AG08395 (cell line): ENCODE data around the gene C9orf50.
A peak's percentile ranks its signal among the peaks of the same experiment; 100 is the strongest.

Experiments
- DNase-seq: peaks from one replicate; pipeline ENCODE4 v3.0.0; 2012; ENCODE audit warnings: mixed read lengths, low spot score

The C9orf50 gene

DNA sequence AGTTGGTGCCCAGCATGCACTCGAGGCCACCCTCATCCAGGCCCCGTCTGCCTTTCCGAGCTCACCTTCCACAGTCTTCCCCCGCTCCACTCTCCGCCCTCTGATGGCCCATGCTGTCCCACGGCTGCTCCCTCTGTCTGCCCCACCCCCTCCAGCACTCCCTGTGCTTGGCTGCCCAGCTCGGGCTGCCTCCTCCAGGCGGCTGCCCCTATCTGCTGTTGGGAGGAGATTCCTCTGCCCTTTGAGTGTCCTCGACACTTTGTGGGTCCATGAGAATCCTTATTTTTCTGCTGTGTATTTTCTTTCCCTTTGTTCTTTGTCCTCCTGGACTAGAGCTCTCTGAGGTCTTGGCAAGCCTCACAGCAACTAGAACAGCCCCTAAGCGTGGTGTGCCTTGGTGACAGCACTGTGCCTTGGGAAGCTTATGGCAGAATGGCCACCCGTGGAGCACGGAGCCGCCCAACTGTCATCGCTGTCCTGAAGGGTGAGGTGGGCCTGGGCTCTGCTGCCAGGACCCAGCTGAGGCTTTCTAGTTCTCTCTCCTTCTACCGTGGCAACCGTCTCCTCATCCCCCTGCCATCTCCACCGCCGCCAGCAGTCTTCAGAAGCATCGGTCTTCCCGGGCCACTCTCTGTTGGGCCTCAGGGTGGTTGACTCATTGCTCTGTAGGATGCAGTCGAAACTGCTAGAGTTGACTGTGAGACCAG is 10.2 kb upstream of the C9orf50 start:
- no peak for DNase-seq

DNA sequence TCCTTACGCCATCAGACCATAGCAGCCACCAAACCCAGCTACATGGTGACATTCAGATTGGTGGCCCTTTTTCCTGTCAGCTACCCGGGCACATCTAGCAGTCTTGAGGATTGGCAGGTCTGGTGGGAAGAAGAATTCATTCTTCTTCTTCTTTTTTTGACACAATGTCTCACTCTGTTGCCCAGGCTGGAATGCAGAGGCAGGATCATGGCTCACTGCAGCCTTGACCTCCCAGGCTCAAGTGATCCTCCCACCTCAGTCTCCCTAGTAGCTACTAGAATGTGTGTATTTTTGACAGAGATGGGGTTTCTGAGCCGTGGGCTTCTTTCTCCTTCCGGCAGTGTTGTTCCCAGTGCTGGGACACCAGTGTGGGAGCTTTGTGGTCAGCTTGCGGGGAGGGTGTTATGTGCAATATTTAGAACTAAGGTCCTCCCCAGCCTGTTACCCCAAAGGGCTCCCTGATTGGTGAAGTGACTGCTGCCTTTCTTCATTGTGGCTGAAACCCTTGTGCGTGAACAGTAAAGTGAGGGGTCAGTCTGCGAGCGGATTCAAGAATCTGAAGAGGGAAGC is 8.4 kb upstream of the C9orf50 start:
- DNase-seq = no peak

GRCh38 chr9:129628709-129629108 is 7.8 kb upstream of the C9orf50 start:
- no peak for DNase-seq

GRCh38 chr9:129627556-129628440 is 6.9 kb upstream of the C9orf50 start:
- DNase-seq = no peak

DNA sequence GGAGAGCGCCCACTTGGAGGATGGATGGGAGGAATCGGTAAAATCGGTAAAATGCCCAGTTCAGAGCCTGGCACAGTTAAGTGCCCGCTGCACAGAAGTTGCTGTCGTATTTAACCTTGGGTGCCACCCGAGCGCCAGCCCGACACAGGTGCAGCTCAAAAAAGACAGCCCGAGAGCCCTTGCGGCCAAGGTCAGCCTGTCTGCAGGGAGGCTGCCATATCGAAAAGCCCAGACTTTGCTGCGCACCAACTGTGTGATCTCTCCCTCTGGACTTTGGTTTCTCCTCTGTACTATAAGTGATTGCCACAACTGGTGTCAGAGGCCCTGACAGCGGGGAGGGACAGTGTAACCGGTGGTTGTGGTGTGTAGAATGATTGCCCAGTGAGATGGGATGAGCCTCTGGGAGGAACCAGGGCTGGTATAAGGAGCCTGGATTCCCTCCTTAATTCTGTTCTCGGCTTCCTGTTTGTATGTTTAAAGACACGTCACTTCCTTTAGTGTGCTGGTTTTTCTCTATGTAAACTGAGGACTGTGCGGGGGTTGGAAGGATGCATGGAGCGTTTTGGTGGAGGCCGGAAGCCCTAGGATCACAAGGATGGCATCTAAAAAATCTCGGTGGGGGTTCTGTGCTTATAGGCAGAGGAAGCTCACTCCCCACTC is 5.9 kb upstream of the C9orf50 start:
- DNase-seq = peak; percentile 64

DNA sequence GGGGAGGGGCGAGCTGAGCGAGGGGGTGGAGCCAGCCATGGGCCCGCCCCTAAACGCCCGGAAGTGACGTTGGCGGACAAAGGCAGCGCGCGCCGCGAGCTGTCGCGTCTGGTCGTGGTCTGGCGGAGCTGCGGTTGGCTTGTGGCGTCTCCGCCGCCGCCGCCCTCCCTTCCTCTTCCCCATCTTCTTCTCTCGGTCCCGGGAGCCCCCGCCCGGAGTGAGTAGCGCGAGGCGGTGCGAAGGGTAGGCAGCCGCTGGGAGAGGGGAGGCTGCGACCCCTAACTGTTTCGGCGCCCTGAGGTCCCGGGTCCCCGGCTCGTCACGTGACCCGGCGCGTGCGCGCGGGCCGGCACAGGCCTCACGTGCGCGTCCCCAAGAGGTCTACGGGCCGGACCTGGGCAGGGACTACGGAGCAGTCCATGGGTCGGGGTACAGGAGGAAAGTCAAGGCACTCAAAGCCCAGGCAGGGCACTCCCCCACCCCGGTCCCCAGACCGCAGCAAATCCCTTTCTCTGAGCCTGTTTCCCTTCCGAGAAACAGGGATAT is 5.3 kb upstream of the C9orf50 start, which contains the start of gene NTMT1:
NTMT1 (plus strand) TSS at position 85 of the 546 bp plus-strand sequence. CDS start 6,541 bp downstream, outside the sequence.
- peak; percentile 93 for DNase-seq

DNA sequence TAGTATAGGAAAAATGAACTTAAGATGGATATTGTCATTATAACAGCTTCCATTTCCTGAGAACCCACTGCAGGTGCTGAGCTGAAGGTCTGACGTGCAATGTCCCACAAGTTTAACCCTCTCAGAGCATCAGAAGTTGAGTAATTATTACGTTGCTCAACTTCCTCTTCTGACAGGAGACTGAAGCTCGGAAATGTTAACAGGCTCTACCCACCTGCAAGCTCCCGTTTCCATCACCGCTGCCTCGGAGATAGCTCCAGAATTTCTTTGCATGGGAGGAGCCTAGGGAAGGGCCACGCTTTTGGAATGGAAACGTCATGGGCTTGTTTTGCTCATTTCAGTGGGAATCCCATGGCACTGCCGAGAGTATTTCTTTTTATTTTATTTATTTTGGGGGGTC is 4.0 kb upstream of the C9orf50 start:
- no peak for DNase-seq

DNA sequence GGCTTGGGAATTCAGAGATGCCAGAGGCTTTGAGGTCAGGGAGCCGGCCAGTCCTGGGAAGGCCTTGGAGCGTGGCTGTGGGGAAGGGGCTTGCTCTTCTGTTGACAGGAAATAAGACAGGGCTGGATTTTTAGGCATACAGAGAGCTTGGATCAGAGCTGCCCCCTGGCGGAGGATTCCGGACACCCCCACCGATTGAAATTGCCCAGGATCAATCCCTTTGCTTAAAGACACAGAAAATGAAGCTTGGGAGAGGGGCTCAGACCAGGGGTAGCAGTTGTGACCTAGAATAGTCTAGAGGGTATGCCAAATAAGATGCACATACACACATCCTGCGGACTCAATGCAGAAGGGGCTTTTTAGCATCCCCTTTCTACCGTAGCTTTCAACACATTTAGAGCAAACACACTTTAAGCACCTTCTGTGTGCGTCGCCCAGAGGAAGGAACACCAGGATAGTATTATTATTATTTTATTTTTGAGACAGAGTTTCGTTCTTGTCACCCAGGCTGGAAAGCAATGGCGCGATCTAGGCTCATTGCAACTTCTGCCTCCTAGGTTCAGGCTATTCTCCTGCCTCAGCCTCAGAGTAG is 3.4 kb upstream of the C9orf50 start:
- peak; percentile 67 for DNase-seq

DNA sequence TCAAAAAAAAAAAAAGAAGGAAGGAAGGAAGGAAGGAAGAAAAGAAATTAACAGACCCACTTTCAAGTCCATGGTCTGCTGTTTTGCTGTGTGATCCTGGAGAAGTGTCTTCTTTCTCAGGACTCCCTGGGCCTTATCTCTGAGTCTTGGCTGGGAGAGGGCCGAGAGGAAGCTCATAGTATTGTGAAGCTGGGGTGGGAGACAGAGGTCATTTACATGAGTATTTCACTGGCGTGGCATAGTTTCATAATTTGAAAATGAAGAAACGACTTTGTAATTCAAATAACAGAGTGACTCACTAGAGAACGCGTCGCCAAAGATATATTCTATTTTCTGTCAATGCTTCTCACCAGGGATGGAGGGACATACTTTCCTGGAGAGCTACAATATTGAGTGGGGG is 2.4 kb upstream of the C9orf50 start:
- DNase-seq = no peak

DNA sequence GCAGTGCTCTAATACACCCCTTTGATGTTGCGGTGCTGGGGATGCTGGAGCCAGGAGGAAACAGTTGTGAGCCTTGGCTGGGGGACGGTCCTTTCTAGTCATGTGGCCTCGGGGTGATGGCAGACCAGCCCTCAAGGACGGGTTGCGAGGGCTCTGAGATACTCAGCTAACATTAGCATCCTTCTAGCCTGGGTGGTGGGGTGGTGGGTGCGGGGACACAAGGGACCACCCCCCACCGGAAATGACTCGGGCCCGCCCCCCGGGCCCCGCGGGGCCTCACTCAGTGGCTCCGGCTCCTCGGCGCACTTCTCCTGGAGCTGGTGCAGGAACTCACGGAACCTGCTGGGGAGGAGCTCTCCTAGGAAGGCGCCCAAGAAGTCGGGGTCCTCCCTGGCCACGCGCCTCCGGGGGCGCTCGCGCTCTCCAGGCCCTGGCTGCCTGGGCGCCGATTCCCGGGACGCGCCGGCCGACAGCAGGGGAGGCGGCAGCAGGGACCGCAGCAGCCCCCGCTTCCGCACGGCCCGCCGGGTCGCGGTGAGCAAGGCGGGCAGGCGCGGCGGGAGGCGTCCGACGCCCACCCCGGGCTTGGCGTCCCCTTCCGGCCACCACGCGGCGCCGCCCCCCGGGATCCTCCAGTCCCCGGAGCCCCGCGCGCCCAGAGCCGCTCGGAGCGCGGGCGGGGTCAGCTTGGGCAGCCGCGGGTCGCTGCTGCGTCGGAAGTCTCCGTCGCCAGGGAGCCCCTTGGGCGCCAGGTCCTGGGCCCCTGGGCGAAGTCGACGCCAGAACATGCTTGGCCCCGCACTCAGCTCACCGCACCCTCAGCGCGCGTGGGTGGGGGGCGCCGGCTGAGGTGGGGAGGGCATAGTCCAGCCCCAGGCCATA is 873 bp downstream of the C9orf50 start:
- peak; percentile 51 for DNase-seq

DNA sequence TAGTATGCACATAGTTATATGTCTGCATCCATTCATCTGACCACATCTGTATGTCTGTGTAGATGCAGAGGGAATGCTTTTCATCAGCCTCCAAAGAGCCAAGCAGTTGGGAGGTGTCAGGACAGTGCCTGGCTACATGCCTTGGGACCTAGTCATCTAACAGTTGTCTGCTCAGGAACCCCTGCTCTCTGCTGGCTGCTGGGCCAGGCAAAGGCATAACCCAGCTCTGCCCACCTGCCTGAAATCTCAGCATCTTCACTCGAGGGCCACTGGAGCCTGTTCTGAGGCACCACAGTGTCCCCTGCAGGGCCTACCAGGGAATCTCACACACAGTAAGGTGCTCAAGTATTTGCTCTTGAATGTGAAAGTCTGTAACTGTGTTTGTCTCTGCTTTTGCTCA is 3.7 kb downstream of the C9orf50 start:
- DNase-seq = peak; percentile 76

DNA sequence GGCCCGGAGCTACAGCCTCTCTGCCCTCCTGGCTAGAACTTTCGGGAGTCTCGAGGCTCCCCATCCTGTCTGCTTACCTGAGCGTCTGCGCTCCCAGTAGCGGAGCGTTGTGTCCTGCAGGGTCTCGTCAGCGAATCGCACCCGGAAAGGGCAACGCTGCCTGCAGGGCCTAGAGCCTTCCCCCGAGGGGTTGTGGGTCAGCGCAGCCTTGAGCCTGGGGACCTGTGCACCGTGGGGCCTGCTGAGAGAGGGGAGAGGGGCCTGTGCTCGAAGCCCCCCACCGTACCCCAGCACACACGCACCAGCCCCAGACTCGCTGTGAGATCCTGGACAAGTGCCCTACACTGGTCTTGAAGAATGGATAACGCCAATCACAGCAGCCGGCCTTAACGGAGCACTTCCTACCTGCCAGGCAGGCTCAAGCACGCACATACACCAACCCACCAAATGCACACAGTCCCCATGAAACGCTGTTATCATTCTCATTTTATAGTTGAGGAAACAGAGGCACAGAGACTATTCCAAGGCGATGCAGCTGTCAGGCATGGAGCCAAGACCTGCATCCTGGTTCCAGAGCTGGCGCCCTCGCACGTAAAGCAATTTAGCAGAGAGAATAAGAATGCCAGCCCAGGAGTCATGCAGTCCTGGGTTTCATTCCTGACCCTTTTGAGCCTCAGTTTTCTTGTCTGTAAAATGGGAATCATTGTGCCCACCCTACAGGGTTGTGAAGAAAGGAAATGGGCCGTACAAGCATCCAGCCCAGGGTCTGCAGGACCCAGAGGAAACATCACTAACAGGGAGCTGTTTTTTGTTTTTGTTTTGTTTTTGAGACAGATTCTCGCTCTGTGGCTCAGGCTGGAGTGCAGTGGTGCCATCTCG is 5.3 kb downstream of the C9orf50 start:
- DNase-seq = no peak

DNA sequence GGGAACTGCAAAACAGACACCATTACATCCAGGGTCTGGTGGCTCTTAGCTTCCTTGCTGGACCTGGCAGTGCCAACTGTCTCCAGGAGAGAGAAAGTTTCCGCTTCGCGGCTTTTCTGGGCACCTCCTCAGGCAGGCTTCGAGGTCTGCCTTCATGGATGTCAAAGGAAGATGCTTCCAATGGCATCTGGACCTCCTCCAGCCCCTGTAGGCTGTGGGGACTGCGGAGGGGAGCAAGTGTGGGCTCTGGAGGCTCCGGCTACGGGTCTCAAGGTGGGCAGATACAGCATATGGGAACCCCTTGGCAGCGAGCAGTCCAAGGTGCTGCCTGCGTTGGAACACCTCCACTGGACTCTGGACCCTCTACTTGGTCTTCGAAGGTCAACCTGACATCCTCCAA is 6.0 kb downstream of the C9orf50 start:
- no peak for DNase-seq

GRCh38 chr9:129613520-129614175 is 7.3 kb downstream of the C9orf50 start:
- DNase-seq = no peak

DNA sequence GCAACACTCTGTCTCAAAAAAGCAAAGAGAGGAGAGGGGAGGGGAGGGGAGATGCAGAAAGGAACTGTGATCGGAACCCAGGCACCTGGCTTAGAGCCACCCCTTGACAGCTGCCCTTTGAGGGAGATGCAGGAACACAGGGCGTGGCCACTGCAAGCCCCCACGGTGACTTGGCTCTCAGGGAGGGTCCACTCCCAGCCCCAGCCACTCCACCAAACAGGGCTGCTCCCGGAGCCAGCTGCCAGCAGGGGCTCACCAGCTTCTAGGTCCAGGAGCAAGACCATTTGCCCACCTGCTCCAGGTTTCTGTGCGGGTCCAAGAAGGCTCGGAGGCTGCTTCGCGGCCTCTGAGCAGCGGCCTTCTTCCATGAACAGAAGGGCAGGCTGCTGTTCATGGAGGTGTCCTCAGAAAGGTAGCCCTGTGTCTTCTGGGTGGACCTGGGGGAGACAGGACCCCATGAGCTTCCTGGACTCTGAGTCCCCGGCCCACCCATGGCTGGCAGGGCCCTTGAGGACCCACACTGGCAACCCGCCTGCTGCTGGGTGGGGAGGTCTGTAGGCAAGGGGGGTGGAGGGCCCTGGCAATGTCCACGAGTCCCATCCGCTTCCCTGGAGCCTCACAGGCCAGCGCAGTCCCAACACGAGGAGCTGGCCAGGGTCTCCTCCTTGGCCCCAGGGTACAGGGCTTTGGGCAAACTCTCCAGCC is 7.9 kb downstream of the C9orf50 start:
- DNase-seq = no peak

DNA sequence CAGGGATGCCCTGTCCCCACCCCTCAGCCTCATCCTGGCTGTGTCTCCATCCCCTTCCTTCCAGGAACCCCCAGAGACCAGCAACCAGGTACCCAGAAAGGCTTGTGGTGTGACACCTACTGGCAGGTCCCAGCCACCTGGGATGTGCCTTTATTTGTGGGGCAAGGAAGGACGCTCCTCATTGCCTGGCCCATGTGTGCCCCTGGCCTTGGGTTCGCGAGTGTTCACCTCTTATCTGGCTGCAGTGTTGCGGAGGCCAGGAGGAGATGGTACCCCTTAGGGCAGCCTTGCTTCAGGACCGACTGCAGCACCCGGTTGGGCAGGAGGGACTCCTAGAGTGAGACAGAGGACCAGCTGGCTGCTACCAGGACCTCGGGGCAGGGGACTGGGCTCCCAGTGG is 8.8 kb downstream of the C9orf50 start:
- DNase-seq = no peak

DNA sequence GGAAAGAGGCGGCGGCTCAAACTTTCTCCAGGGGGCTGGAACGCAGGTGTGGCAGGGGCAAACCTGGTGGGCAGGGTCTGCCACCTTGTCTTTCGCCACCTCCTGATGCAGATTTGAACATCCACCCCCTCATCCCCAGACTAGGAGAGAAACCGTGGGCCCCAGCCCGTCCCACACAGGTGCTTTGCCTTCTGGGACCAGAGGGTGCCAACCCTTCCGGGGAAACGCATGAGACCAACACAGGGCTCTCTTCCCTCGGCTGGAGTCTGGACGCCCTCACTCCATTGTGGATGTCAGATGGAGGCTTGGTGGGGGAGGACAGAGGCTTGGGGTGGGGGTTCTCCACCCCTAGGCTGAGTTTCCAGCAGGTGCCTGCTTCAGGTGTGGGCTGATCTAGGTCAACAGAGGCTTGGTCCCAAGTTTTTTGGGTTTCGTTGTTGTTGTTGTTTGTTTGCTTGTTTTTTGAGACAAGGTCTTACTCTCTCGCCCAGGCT is 9.5 kb downstream of the C9orf50 start:
- DNase-seq = no peak
